H1 (cell line): ENCODE measurements around the gene DLL4.

ENCODE experiments used
- BRCA1 ChIP-seq: IDR thresholded peaks from 2 replicates; pipeline ENCODE4 v1.6.1; 2012; ENCODE audit warnings: low read depth, low read length, improper control_type of control experiment
- CREB1 ChIP-seq: IDR thresholded peaks from 2 replicates; pipeline ENCODE4 v1.6.1; 2012; ENCODE audit warnings: inconsistent platforms
- GABPA ChIP-seq: IDR thresholded peaks from 2 replicates; pipeline ENCODE4 v1.6.1; 2011; ENCODE audit warnings: mild to moderate bottlenecking, low read length, moderate library complexity, borderline replicate concordance; ENCODE audit not compliant: insufficient read depth
- MAFK ChIP-seq: IDR thresholded peaks from 2 replicates; pipeline ENCODE4 v1.6.1; 2012; ENCODE audit warnings: low read depth, mild to moderate bottlenecking, improper control_type of control experiment, low read length
- POU5F1 ChIP-seq: IDR thresholded peaks from 2 replicates; pipeline ENCODE4 v1.6.1; 2011; ENCODE audit warnings: low read depth, mild to moderate bottlenecking, low read length, moderate library complexity
- RBBP5 ChIP-seq: IDR thresholded peaks from 2 replicates; pipeline ENCODE4 v1.7.1; 2012; ENCODE audit warnings: low read depth, mild to moderate bottlenecking, inconsistent platforms, low read length, moderate library complexity, borderline replicate concordance
- SIN3A ChIP-seq, 2 experiments: IDR thresholded peaks in 1 of 2; conservative IDR thresholded peaks in 1 of 2; 2 replicates each; pipeline ENCODE4 v1.6.1; 2011 to 2012; ENCODE audit warnings: low read length in 2 of 2, improper control_type of control experiment in 1 of 2, low read depth in 1 of 2, mild to moderate bottlenecking in 1 of 2
- TEAD4 ChIP-seq: IDR thresholded peaks from 2 replicates; pipeline ENCODE4 v1.6.1; 2012; ENCODE audit warnings: low read depth, low read length, inconsistent platforms, mixed read lengths
- TF ChIP-seq, protein P1 (sequence below): IDR thresholded peaks from 2 replicates; pipeline ENCODE4 v1.6.1; 2011; ENCODE audit warnings: low read depth, mild to moderate bottlenecking, low read length; ENCODE audit not compliant: insufficient read depth
- TF ChIP-seq, protein P2 (sequence below), 3 experiments: IDR thresholded peaks; 1 replicate in 2 of 3; 2 replicates in 1 of 3; pipeline versions ENCODE4 v1.5.1 to v1.6.1; 2011; ENCODE audit warnings: low read length in 3 of 3, mild to moderate bottlenecking in 3 of 3, inconsistent platforms in 2 of 3, low read depth in 1 of 3, moderate library complexity in 1 of 3; ENCODE audit not compliant: insufficient read depth in 1 of 3; ENCODE audit errors: control extremely low read depth in 1 of 3

DNA sequence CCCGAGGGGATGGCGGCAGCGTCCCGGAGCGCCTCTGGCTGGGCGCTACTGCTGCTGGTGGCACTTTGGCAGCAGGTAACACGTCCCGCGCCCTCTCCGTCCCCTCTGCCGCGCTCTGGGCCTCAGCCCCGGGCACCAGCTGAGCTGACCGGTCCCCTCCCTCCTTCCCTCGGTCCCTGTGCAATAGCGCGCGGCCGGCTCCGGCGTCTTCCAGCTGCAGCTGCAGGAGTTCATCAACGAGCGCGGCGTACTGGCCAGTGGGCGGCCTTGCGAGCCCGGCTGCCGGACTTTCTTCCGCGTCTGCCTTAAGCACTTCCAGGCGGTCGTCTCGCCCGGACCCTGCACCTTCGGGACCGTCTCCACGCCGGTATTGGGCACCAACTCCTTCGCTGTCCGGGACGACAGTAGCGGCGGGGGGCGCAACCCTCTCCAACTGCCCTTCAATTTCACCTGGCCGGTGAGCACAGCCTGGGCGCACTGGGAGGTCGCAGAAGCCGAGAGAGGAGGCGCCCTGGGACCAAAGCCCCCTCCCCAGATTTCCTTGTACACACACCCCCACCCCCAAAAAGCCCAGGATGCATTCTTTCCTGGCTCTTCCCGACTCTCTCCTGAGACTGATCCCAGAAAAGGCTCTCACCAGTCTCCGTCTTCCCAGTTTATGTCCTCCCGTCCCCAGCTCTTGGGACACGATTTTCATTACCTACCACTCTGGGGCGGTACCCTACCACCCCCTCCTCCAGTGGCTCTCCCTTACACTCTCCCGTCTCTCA is 705 bp downstream of the DLL4 start:
- TF ChIP-seq, protein P1, sequence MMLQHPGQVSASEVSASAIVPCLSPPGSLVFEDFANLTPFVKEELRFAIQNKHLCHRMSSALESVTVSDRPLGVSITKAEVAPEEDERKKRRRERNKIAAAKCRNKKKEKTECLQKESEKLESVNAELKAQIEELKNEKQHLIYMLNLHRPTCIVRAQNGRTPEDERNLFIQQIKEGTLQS = no peak
- TF ChIP-seq, protein P2, sequence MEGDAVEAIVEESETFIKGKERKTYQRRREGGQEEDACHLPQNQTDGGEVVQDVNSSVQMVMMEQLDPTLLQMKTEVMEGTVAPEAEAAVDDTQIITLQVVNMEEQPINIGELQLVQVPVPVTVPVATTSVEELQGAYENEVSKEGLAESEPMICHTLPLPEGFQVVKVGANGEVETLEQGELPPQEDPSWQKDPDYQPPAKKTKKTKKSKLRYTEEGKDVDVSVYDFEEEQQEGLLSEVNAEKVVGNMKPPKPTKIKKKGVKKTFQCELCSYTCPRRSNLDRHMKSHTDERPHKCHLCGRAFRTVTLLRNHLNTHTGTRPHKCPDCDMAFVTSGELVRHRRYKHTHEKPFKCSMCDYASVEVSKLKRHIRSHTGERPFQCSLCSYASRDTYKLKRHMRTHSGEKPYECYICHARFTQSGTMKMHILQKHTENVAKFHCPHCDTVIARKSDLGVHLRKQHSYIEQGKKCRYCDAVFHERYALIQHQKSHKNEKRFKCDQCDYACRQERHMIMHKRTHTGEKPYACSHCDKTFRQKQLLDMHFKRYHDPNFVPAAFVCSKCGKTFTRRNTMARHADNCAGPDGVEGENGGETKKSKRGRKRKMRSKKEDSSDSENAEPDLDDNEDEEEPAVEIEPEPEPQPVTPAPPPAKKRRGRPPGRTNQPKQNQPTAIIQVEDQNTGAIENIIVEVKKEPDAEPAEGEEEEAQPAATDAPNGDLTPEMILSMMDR (IDR thresholded peaks at IDR 0.05; ENCODE audit: control extremely low read depth in 1 of 3, insufficient read depth in 1 of 3, low read depth in 1 of 3, low read length in 3 of 3) = no peak
- TF ChIP-seq SIN3A (conservative IDR thresholded peaks at IDR 0.05 in 1 of 2, IDR thresholded peaks at IDR 0.05 in 1 of 2; ENCODE audit: low read depth in 1 of 2, low read length in 2 of 2) (no peak), BRCA1 (no peak), GABPA (no peak), MAFK (no peak), POU5F1 (no peak), RBBP5 (peak; percentile 24; the same call in 1 of the 2 replicates), CREB1 (no peak), TEAD4 (no peak)
